Keratinocyte (primary cell): Measurements from ENCODE around the gene NCKAP5. TPM values are rescaled to one million over a fixed set of nuclear protein-coding genes. Genes with fewer than 3 reads are reported as not detected.

Source experiments
- DNase-seq: peaks from one replicate; pipeline ENCODE4 v3.0.0-alpha.2; 2011; ENCODE audit warnings: low read depth, missing footprints, low spot score
- FAIRE-seq: peaks from 2 replicates; lab custom pipeline; 2011; peaks lifted over from hg19 to GRCh38; lab: Jason Lieb, UNC
- H2AFZ ChIP-seq: 2 replicates; pipeline ENCODE4 v1.6.0; 2012; ENCODE audit warnings: low read length, control low read depth, inconsistent platforms; ENCODE audit not compliant: control insufficient read depth
- H3K27ac ChIP-seq: 2 replicates; pipeline ENCODE4 v1.5.1; 2011; ENCODE audit warnings: low read length; ENCODE audit not compliant: control insufficient read depth, insufficient read depth
- H3K27me3 ChIP-seq: 3 replicates; pipeline ENCODE4 v1.6.0; 2011; ENCODE audit warnings: low read length; ENCODE audit not compliant: control insufficient read depth, insufficient read depth; ENCODE audit errors: extremely low read depth
- H3K36me3 ChIP-seq, 2 experiments: 2 replicates in 1 of 2; 3 replicates in 1 of 2; pipeline ENCODE4 v1.5.1; 2011; ENCODE audit warnings: low read length in 2 of 2, mild to moderate bottlenecking in 1 of 2; ENCODE audit not compliant: control insufficient read depth in 2 of 2, insufficient read depth in 2 of 2; ENCODE audit errors: extremely low read depth in 1 of 2
- H3K4me1 ChIP-seq: 3 replicates; pipeline ENCODE4 v1.5.1; 2011; ENCODE audit warnings: low read length; ENCODE audit not compliant: control insufficient read depth, insufficient read depth; ENCODE audit errors: extremely low read depth
- H3K4me2 ChIP-seq: 3 replicates; pipeline ENCODE4 v1.6.0; 2011; ENCODE audit warnings: low read depth, low read length; ENCODE audit not compliant: control insufficient read depth, insufficient read depth; ENCODE audit errors: extremely low read depth
- H3K4me3 ChIP-seq, 3 experiments: fragments of 200-600 bp in 1 of 3; sonication (generic) in 1 of 3; 2 replicates in 2 of 3; 3 replicates in 1 of 3; pipeline ENCODE4 v1.5.1; 2011 to 2016; ENCODE audit warnings: low read length in 3 of 3, mild to moderate bottlenecking in 3 of 3, control low read depth in 2 of 3, inconsistent platforms in 1 of 3, low read depth in 1 of 3, mixed read lengths in 1 of 3, mixed run types in 1 of 3, moderate library complexity in 1 of 3; ENCODE audit not compliant: control insufficient read depth in 2 of 3, insufficient read depth in 2 of 3; ENCODE audit errors: extremely low read depth in 1 of 3
- H3K79me2 ChIP-seq: 2 replicates; pipeline ENCODE4 v1.6.0; 2012; ENCODE audit warnings: low read length; ENCODE audit not compliant: control insufficient read depth, insufficient read depth
- H3K9ac ChIP-seq: 3 replicates; pipeline ENCODE4 v1.6.0; 2011; ENCODE audit warnings: low read length; ENCODE audit not compliant: control insufficient read depth, insufficient read depth; ENCODE audit errors: extremely low read depth
- H3K9me1 ChIP-seq: 3 replicates; pipeline ENCODE4 v1.6.0; 2011; ENCODE audit warnings: low read length; ENCODE audit not compliant: control insufficient read depth, insufficient read depth; ENCODE audit errors: extremely low read depth
- H3K9me3 ChIP-seq: 2 replicates; pipeline ENCODE4 v1.5.1; 2012; ENCODE audit warnings: low read depth, low read length; ENCODE audit not compliant: control insufficient read depth
- H4K20me1 ChIP-seq: 3 replicates; pipeline ENCODE4 v1.6.0; 2011; ENCODE audit warnings: low read length; ENCODE audit not compliant: control insufficient read depth, insufficient read depth; ENCODE audit errors: extremely low read depth
- EZH2 ChIP-seq: IDR thresholded peaks from one replicate; pipeline ENCODE4 v1.6.1; 2012; ENCODE audit warnings: inconsistent platforms, mild to moderate bottlenecking, low read length, moderate library complexity
- dilution Hi-C: fragments of 300-500 bp; cut with MboI; formaldehyde crosslinking; loops from one replicate; pipeline ENCODE4 v1.7.0; 2020; ENCODE audit warnings: low sequenced_read_pairs; ENCODE audit not compliant: extremely low pct_ligation_motif_present
- polyA plus RNA-seq, 5 experiments: library from polyadenylated mRNA; depleted of rRNA in 3 of 5; stranded (reverse) in 3 of 5; stranded (forward) in 1 of 5; unstranded in 1 of 5; fragments of >200 nt; gene quantifications; 1 replicate in 1 of 5; 2 replicates in 3 of 5; 3 replicates in 1 of 5; pipeline versions ENCODE4 v1.2.1 to v1.2.3, GENCODE V29; 2011 to 2012; ENCODE audit warnings: missing spikeins in 2 of 5, low read depth in 1 of 5, low replicate concordance in 1 of 5
- TF ChIP-seq, protein P1 (sequence below), 3 experiments: IDR thresholded peaks in 1 of 3; conservative IDR thresholded peaks in 1 of 3; optimal IDR thresholded peaks in 1 of 3; 2 replicates in 2 of 3; 3 replicates in 1 of 3; pipeline versions ENCODE3 to v1.5.1; 2011; ENCODE audit warnings: low read length in 3 of 3, mild to moderate bottlenecking in 3 of 3, moderate library complexity in 2 of 3, control low read depth in 1 of 3, inconsistent platforms in 1 of 3; ENCODE audit not compliant: insufficient read depth in 2 of 3; ENCODE audit errors: extremely low read depth in 1 of 3

The NCKAP5 gene
- polyA plus RNA-seq, 1 donor (not counting 4 experiments of a cell fraction or from before 2014, with no cell fraction given): 3.6 TPM

DNA sequence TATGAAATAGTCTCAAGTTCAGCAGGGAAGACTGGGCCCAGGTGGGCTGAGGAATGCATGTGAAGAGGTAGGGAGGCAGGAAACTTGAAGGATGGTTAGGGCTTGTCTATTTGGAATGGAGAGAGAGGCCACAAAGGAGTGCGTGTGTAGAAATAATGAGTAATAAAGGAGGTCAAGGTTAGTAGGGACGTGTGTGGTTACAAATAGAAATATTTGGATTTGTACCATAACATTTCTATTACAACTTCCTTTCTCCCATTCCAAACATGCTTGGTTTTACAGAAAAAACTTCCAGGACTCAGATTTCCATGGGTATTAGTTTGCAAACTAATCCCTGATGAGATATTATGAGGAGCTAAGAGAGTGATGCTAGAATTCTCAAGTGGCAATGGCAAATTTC, 280.6 kb downstream of the NCKAP5 start:
- Histone ChIP-seq H3K36me3 (no peaks in the 10 kb centered on the region), H4K20me1 (no peaks in the 10 kb centered on the region), H3K27me3 (no peaks in the 10 kb centered on the region), H2AFZ (no peak overlapping the region), H3K4me3 (no peak overlapping the region), H3K4me2 (no peak overlapping the region), H3K79me2 (no peaks in the 10 kb centered on the region), H3K9me3 (no peaks in the 10 kb centered on the region), H3K9ac (no peak overlapping the region), H3K9me1 (no peaks in the 10 kb centered on the region), H3K4me1 (peaks cover 9% of the 10 kb centered on the region), H3K27ac (no peak overlapping the region)
- dilution Hi-C loops: no loop called here
- DNase-seq: no peak
- TF ChIP-seq EZH2: no peak
- TF ChIP-seq, protein P1, sequence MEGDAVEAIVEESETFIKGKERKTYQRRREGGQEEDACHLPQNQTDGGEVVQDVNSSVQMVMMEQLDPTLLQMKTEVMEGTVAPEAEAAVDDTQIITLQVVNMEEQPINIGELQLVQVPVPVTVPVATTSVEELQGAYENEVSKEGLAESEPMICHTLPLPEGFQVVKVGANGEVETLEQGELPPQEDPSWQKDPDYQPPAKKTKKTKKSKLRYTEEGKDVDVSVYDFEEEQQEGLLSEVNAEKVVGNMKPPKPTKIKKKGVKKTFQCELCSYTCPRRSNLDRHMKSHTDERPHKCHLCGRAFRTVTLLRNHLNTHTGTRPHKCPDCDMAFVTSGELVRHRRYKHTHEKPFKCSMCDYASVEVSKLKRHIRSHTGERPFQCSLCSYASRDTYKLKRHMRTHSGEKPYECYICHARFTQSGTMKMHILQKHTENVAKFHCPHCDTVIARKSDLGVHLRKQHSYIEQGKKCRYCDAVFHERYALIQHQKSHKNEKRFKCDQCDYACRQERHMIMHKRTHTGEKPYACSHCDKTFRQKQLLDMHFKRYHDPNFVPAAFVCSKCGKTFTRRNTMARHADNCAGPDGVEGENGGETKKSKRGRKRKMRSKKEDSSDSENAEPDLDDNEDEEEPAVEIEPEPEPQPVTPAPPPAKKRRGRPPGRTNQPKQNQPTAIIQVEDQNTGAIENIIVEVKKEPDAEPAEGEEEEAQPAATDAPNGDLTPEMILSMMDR (optimal IDR thresholded peaks at IDR 0.05 in 1 of 3, IDR thresholded peaks at IDR 0.05 in 1 of 3, conservative IDR thresholded peaks at IDR 0.05 in 1 of 3; ENCODE audit: extremely low read depth in 1 of 3, insufficient read depth in 2 of 3, low read length in 3 of 3): no peak
- FAIRE-seq: no peak

DNA sequence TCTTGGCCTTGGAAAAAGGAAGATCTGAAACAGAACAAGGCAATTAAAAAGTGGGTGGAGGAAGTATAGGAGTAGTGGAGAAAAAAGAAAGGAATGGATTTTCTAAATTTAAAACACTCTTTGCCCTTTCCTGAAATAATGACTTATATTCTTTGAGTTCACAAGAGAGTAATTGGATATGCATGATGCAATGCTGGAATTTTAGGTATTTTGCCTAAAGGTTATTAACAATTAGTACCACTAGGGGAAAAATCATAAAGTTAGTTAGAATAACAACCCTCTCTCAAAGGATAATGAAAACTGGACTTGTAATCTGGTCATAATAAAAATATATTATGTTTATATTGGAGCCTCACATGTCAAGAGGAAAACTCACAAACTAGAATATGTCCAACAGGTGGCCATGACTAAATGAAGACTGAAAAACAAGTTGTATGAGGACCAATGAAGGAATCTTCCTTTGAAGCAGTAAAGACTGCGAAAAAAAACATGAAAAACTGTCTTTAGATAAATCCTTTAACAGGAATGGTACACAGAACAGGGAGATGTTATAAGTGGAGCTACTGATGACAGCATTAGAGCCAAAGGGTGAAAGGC, 281.8 kb downstream of the NCKAP5 start:
- Histone ChIP-seq H3K27ac (no peak overlapping the region), H2AFZ (no peak overlapping the region), H3K79me2 (no peaks in the 10 kb centered on the region), H3K4me1 (peaks cover 9% of the 10 kb centered on the region), H3K9me1 (no peaks in the 10 kb centered on the region), H3K27me3 (no peaks in the 10 kb centered on the region), H3K36me3 (no peaks in the 10 kb centered on the region), H3K4me3 (no peak overlapping the region), H3K4me2 (no peak overlapping the region), H4K20me1 (no peaks in the 10 kb centered on the region), H3K9ac (no peak overlapping the region), H3K9me3 (no peaks in the 10 kb centered on the region)
- no peak for DNase-seq
- TF ChIP-seq EZH2: no peak
- TF ChIP-seq, protein P1 (optimal IDR thresholded peaks at IDR 0.05 in 1 of 3, IDR thresholded peaks at IDR 0.05 in 1 of 3, conservative IDR thresholded peaks at IDR 0.05 in 1 of 3; ENCODE audit: extremely low read depth in 1 of 3, insufficient read depth in 2 of 3, low read length in 3 of 3): no peak
- dilution Hi-C loops: no loop called here
- FAIRE-seq: no peak
